Epithelial cell of esophagus (primary cell): Measurements from ENCODE around the gene HACD2.
A peak's percentile ranks its signal among the peaks of the same experiment; 100 is the strongest.
"Not testable (repeated sequence)": the region's sequence is repeated elsewhere in the genome, so short reads cannot be mapped to it uniquely, and the experiment has no call there.

Experiments used
- DNase-seq: peaks from one replicate; pipeline ENCODE4 v3.0.0; 2010; ENCODE audit warnings: low read depth
- H3K4me3 ChIP-seq: 2 replicates; pipeline ENCODE4 v1.5.1; 2011; ENCODE audit warnings: mild to moderate bottlenecking, low read length, control low read depth
- TF ChIP-seq, protein P1 (sequence below): IDR thresholded peaks from 2 replicates; pipeline ENCODE4 v1.5.1; 2011; ENCODE audit warnings: low read depth, mild to moderate bottlenecking, low read length, control low read depth, inconsistent platforms; ENCODE audit not compliant: insufficient read depth; ENCODE audit errors: missing control alignments

The HACD2 gene

GRCh38 chr3:123602325-123602724 is 17.5 kb upstream of the HACD2 start:
- H3K4me3 ChIP-seq: no peak overlapping the region
- TF ChIP-seq, protein P1, sequence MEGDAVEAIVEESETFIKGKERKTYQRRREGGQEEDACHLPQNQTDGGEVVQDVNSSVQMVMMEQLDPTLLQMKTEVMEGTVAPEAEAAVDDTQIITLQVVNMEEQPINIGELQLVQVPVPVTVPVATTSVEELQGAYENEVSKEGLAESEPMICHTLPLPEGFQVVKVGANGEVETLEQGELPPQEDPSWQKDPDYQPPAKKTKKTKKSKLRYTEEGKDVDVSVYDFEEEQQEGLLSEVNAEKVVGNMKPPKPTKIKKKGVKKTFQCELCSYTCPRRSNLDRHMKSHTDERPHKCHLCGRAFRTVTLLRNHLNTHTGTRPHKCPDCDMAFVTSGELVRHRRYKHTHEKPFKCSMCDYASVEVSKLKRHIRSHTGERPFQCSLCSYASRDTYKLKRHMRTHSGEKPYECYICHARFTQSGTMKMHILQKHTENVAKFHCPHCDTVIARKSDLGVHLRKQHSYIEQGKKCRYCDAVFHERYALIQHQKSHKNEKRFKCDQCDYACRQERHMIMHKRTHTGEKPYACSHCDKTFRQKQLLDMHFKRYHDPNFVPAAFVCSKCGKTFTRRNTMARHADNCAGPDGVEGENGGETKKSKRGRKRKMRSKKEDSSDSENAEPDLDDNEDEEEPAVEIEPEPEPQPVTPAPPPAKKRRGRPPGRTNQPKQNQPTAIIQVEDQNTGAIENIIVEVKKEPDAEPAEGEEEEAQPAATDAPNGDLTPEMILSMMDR: no peak
- peak; percentile 95 for DNase-seq

DNA sequence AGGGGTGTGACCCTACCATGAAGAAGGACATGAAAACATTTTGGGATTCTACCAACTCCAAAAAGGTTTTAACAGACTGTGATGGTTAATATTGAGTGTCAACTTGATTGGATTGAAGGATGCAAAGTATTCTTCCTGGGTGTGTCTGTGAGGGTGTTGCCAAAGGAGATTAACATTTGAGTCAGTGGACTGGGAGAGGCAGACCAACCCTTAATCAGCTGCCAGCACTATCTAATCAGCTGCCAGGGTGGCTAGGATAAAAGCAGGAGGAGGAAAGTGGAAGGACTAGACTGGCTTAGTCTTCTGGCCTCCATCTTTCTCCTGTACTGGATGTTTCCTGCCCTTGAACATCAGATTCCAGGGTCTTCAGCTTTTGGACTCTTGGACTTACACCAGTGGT is 16.0 kb upstream of the HACD2 start:
- peak; percentile 84 for DNase-seq
- not testable (repeated sequence) for H3K4me3 ChIP-seq

GRCh38 chr3:123597561-123597960 is 12.7 kb upstream of the HACD2 start:
- no peak for DNase-seq
- H3K4me3 ChIP-seq: no peak overlapping the region
- TF ChIP-seq, protein P1: no peak

DNA sequence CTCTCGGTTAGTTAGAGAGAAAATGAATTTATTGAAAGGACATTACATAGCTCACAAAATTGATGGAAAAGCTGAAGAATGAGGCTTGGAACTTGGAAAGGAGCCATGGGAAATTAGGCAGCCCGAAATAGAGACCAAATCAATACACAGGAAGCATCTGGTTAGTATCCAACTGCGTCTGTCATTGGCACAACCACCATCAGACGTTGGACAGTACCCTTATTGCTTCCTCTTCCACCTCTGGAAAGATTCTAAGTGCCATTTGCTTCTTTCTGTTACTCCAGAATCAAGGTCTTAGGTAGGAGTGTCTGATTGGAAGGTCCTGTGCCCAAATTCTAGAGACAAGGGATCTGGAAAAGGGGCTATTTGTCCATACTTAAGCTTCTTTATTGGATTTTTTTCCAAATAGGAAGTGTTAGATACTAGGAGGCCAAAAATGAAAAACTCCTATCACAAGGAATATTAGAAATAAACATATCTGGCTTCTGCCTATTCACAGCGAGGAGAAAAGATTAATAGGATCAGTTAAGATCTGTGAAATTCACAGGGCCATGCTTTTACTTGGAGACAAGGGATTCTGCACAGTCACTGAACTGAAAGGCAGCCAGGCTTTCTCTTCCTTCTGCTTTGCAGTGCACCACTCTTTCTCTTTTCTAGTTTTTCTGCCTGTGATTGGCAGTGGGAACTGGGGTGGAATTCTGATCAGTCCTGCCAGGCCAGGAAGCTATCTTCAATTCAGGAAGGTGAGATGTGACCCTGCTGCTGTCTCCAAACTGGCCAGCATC is 10.7 kb upstream of the HACD2 start:
- no peak overlapping the region for H3K4me3 ChIP-seq
- DNase-seq: no peak
- TF ChIP-seq, protein P1: no peak

DNA sequence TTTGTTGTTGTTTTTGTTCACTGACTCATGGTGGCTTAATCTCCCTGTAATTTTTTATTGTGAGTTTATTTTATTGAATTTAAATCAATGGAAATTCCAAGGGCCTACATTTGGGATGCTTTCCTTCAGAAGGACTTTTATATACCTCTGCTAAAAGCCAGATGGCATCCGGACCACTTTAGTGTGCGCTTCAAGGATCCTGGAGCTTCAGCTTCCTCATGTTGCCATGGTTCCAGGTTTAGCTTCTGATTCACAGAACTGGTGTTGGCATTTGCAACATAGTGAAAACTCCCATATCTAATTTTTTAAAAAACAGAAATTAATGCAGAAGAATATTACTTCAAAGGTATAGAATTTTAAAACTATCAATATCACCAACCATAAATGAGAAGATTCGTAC is 8.5 kb upstream of the HACD2 start:
- DNase-seq: no peak
- TF ChIP-seq, protein P1: no peak
- H3K4me3 ChIP-seq: no peak overlapping the region

DNA sequence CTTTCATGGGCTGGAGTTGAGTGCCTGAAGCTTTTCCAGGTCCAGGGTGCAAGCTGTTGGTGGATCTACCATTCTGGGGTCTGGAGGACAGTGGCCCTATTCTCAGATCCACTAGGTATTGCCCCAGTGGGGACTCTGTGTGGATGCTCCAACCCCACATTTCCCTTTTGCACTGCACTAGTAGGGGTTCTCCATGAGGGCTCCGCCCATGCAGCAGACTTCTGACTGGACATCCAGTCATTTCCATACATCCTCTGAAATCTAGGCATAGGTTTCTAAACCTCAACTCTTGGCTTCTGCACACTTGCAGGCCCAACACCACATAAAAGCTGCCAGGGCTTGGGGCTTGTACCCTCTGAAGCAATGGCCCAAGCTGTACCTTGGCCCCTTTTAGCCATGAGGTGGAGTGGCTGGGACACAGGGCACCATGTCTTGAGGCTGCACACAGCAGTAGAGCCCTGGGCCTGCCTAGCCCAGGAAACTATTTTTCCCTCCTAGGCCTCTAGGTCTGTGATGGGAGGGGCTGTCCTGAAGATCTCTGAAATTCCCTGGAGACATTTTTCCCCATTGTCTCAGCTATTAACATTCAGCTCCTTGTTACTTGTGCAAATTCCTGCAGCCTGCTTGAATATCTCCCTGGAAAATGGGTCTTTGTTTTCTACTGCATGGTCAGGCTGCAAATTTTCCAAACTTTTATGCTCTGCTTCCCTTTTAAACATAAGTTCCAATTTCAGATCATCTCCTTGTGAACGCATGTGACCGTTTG is 6.0 kb upstream of the HACD2 start:
- TF ChIP-seq, protein P1: no peak
- no peak overlapping the region for H3K4me3 ChIP-seq
- no peak for DNase-seq

- H3K4me3 ChIP-seq: peak overlapping the region; percentile 96
- TF ChIP-seq, protein P1: no peak
- no peak for DNase-seq
These were observed 2.5 kb upstream of the HACD2 start for GRCh38 chr3:123587401-123587800.
